Glomerular visceral epithelial cell (primary cell): ENCODE results near the gene ULK4.
"Not testable (repeated sequence)": the region's sequence is repeated elsewhere in the genome, so short reads cannot be mapped to it uniquely, and the experiment has no call there.

Source experiments
- DNase-seq: peaks from one replicate; pipeline ENCODE4 v3.0.0-alpha.2; 2016; ENCODE audit errors: extremely low spot score

The ULK4 gene

GRCh38 chr3:41503998-41504623 is 457.8 kb downstream of the ULK4 start:
- no peak for DNase-seq

GRCh38 chr3:41502481-41502880 is 459.4 kb downstream of the ULK4 start:
- no peak for DNase-seq

GRCh38 chr3:41502023-41502422 is 459.9 kb downstream of the ULK4 start:
- no peak for DNase-seq

GRCh38 chr3:41498847-41499246 is 463.1 kb downstream of the ULK4 start:
- DNase-seq = no peak

GRCh38 chr3:41490360-41490759 is 471.5 kb downstream of the ULK4 start:
- DNase-seq = no peak

- no peak for DNase-seq
Observed at GRCh38 chr3:41489231-41489630, 472.7 kb downstream of the ULK4 start.

GRCh38 chr3:41488501-41488900 is 473.4 kb downstream of the ULK4 start:
- no peak for DNase-seq

- DNase-seq = no peak
Observed at GRCh38 chr3:41485484-41485883, 476.4 kb downstream of the ULK4 start.

- DNase-seq = no peak
Observed at GRCh38 chr3:41482134-41482533, 479.8 kb downstream of the ULK4 start.

GRCh38 chr3:41478278-41478677 is 483.6 kb downstream of the ULK4 start:
- DNase-seq = no peak

GRCh38 chr3:41477399-41478014 is 484.4 kb downstream of the ULK4 start:
- DNase-seq = peak; percentile 33

GRCh38 chr3:41469083-41469482 is 492.8 kb downstream of the ULK4 start:
- DNase-seq = no peak

- no peak for DNase-seq
Observed at GRCh38 chr3:41467481-41467880, 494.4 kb downstream of the ULK4 start.

- DNase-seq = no peak
Observed at GRCh38 chr3:41464858-41465257, 497.0 kb downstream of the ULK4 start.

- DNase-seq = no peak
Observed at GRCh38 chr3:41464401-41464800, 497.5 kb downstream of the ULK4 start.

- DNase-seq = no peak
Observed at GRCh38 chr3:41462103-41462691, 499.7 kb downstream of the ULK4 start.

- DNase-seq = no peak
Observed at GRCh38 chr3:41460736-41461135, 501.2 kb downstream of the ULK4 start.

- DNase-seq = no peak
Observed at GRCh38 chr3:41457176-41457575, 504.7 kb downstream of the ULK4 start.

- no peak for DNase-seq
Observed at GRCh38 chr3:41456162-41456561, 505.7 kb downstream of the ULK4 start.

- DNase-seq = not testable (repeated sequence)
Observed at GRCh38 chr3:41453618-41454017, 508.3 kb downstream of the ULK4 start.

GRCh38 chr3:41450416-41451231 is 511.3 kb downstream of the ULK4 start:
- DNase-seq = peak; percentile 6

- DNase-seq = no peak
Observed at GRCh38 chr3:41448396-41448795, 513.5 kb downstream of the ULK4 start.

- DNase-seq = no peak
Observed at GRCh38 chr3:41447701-41448100, 514.2 kb downstream of the ULK4 start.
